CD8-positive, alpha-beta memory T cell (primary cell): Measurements from ENCODE around the gene KEAP1. TPM values are rescaled to one million over a fixed set of nuclear protein-coding genes. Genes with fewer than 3 reads are reported as not detected.
"Not testable (repeated sequence)": the region's sequence is repeated elsewhere in the genome, so short reads cannot be mapped to it uniquely, and the experiment has no call there.

Experiments used
- CTCF ChIA-PET: fragments of 350-600 bp; sonication (Branson Sonifier 250); formaldehyde crosslinking; loops from one replicate; lab custom pipeline; 2021; ENCODE audit warnings: antibody characterized with exemption; lab: Charles Lee
- POLR2A ChIA-PET: fragments of 350-600 bp; sonication (Branson Sonifier 250); formaldehyde crosslinking; loops from one replicate; lab custom pipeline; 2021; ENCODE audit warnings: antibody characterized with exemption; lab: Charles Lee
- DNase-seq, 5 donors: peaks; one replicate each; pipeline versions ENCODE4 v3.0.0 to v3.0.0-alpha.2; 2020 to 2022; ENCODE audit warnings: mixed read lengths in 1 of 5
- H3K27ac ChIP-seq: one replicate; pipeline ENCODE4 v1.7.0; 2013; ENCODE audit warnings: low read depth, mild to moderate bottlenecking, low read length, moderate library complexity
- H3K27me3 ChIP-seq: 2 replicates; pipeline ENCODE4 v1.7.0; 2013; ENCODE audit warnings: low read length, mild to moderate bottlenecking; ENCODE audit not compliant: insufficient read depth, poor library complexity, severe bottlenecking
- H3K36me3 ChIP-seq: 2 replicates; pipeline ENCODE4 v1.7.0; 2013; ENCODE audit warnings: mild to moderate bottlenecking, low read length, moderate library complexity; ENCODE audit not compliant: insufficient read depth
- H3K4me1 ChIP-seq: 2 replicates; pipeline ENCODE4 v1.7.0; 2013; ENCODE audit warnings: mild to moderate bottlenecking, low read length, moderate library complexity; ENCODE audit not compliant: insufficient read depth
- H3K4me3 ChIP-seq: 2 replicates; pipeline ENCODE4 v1.7.0; 2013; ENCODE audit warnings: mild to moderate bottlenecking, low read length
- H3K9me3 ChIP-seq: 2 replicates; pipeline ENCODE4 v1.7.0; 2013; ENCODE audit warnings: mild to moderate bottlenecking, low read length
- H3K27ac Mint-ChIP-seq, 8 donors: one replicate each; pipeline ENCODE4 v1.8.0; 2020 to 2021; ENCODE audit warnings: mixed read lengths in 8 of 8, mild to moderate bottlenecking in 6 of 8, inconsistent platforms in 3 of 8, moderate library complexity in 3 of 8
- H3K27me3 Mint-ChIP-seq, 2 donors: one replicate each; pipeline ENCODE4 v1.8.0; 2020 to 2021; ENCODE audit warnings: mixed read lengths in 2 of 2, mild to moderate bottlenecking in 1 of 2, moderate library complexity in 1 of 2
- H3K36me3 Mint-ChIP-seq, 3 donors: one replicate each; pipeline ENCODE4 v1.8.0; 2020 to 2021; ENCODE audit warnings: mixed read lengths in 3 of 3, inconsistent platforms in 1 of 3, mild to moderate bottlenecking in 1 of 3
- H3K4me1 Mint-ChIP-seq, 3 donors: one replicate each; pipeline ENCODE4 v1.8.0; 2020 to 2021; ENCODE audit warnings: mixed read lengths in 3 of 3, inconsistent platforms in 1 of 3, mild to moderate bottlenecking in 1 of 3
- H3K4me3 Mint-ChIP-seq, 7 donors: one replicate each; pipeline ENCODE4 v1.8.0; 2020 to 2021; ENCODE audit warnings: mixed read lengths in 7 of 7, mild to moderate bottlenecking in 6 of 7, moderate library complexity in 4 of 7, inconsistent platforms in 2 of 7
- H3K9me3 Mint-ChIP-seq, 5 donors: one replicate each; pipeline ENCODE4 v1.8.0; 2020 to 2022; ENCODE audit warnings: mixed read lengths in 5 of 5, mild to moderate bottlenecking in 3 of 5, moderate library complexity in 2 of 5, inconsistent platforms in 1 of 5
- polyA plus RNA-seq: library from polyadenylated mRNA; unstranded; fragments of 300-500 nt; fragmentation: Illumina TruSeq; gene quantifications from one replicate; pipeline ENCODE4 v1.2.3, GENCODE V29; 2021
- total RNA-seq, 2 experiments: library from RNA; stranded (reverse); gene quantifications; one replicate each; pipeline ENCODE4 v1.2.3, GENCODE V29; 2021

KEAP1 gene
- total and polyA plus RNA-seq, 3 experiments from 2014 or later, result 58.3 to 107 (median 101) TPM

GRCh38 chr19:10464456-10464855 lies 38.7 kb downstream of the KEAP1 start:
- Mint-ChIP-seq H3K27ac (no peak overlapping the region), H3K4me1 (peaks cover 2 to 10% (median 5%) of the 10 kb centered on the region in 3 donors), H3K9me3 (no peaks in the 10 kb centered on the region), H3K36me3 (peaks cover 2 to 22% (median 3%) of the 10 kb centered on the region in 3 donors), H3K4me3 (peak overlapping the region in 1 of 7 donors; percentile 27), H3K27me3 (no peaks in the 10 kb centered on the region)
- H3K36me3 ChIP-seq, result no peaks in the 10 kb centered on the region
- POLR2A ChIA-PET, result no interaction called here
- H3K27ac ChIP-seq, result no peak overlapping the region
- no peaks in the 10 kb centered on the region for H3K27me3 ChIP-seq
- DNase-seq, result no peak
- CTCF ChIA-PET, result no interaction called here
- H3K4me3 ChIP-seq, result no peak overlapping the region
- no peaks in the 10 kb centered on the region for H3K9me3 ChIP-seq
- peaks cover 7% of the 10 kb centered on the region for H3K4me1 ChIP-seq

GRCh38 chr19:10462557-10462956 lies 40.6 kb downstream of the KEAP1 start:
- no peaks in the 10 kb centered on the region for H3K9me3 Mint-ChIP-seq
- CTCF ChIA-PET, result interaction anchor here (1.1 to 2.0 kb wide), 2 partner anchors 38 to 204 kb away, joined by 4 to 5 read pairs; no protein-coding TSS in a partner anchor
- peak overlapping the region in 1 of 8 donors; percentile 12 for H3K27ac Mint-ChIP-seq
- H3K4me1 Mint-ChIP-seq, result peaks cover 2 to 10% (median 5%) of the 10 kb centered on the region in 3 donors
- H3K4me1 ChIP-seq, result peaks cover 7% of the 10 kb centered on the region
- no peaks in the 10 kb centered on the region for H3K9me3 ChIP-seq
- no peaks in the 10 kb centered on the region for H3K36me3 ChIP-seq
- DNase-seq, result no peak
- peak overlapping the region in 2 of 7 donors; percentile 50 to 51 for H3K4me3 Mint-ChIP-seq
- peaks cover 2 to 19% (median 3%) of the 10 kb centered on the region in 3 donors for H3K36me3 Mint-ChIP-seq
- no peak overlapping the region for H3K4me3 ChIP-seq
- no peak overlapping the region for H3K27ac ChIP-seq
- H3K27me3 Mint-ChIP-seq, result no peaks in the 10 kb centered on the region
- POLR2A ChIA-PET, result no interaction called here
- H3K27me3 ChIP-seq, result no peaks in the 10 kb centered on the region

- Mint-ChIP-seq H3K4me1 (peaks cover 2 to 10% (median 5%) of the 10 kb centered on the region in 3 donors), H3K36me3 (peaks cover 2 to 18% (median 3%) of the 10 kb centered on the region in 3 donors), H3K27ac (peak overlapping the region in 3 of 8 donors; percentile 45 to 81 (median 46)), H3K4me3 (peak overlapping the region in 4 of 7 donors; percentile 29 to 66 (median 49))
- H3K9me3 ChIP-seq, H3K36me3 ChIP-seq, DNase-seq, H3K27me3 Mint-ChIP-seq, H3K27ac ChIP-seq, POLR2A ChIA-PET, H3K4me3 ChIP-seq, H3K4me1 ChIP-seq, H3K27me3 ChIP-seq, H3K9me3 Mint-ChIP-seq: not testable (repeated sequence)
- CTCF ChIA-PET, result interaction anchor here (1.1 to 2.0 kb wide), 3 partner anchors 11 to 203 kb away, joined by 4 to 6 read pairs (median 5); no protein-coding TSS in a partner anchor
Observed at GRCh38 chr19:10462042-10462441, 41.1 kb downstream of the KEAP1 start.

- Histone ChIP-seq H3K4me3 (peak overlapping the region; percentile 41), H3K36me3 (no peaks in the 10 kb centered on the region), H3K27me3 (no peaks in the 10 kb centered on the region), H3K9me3 (no peaks in the 10 kb centered on the region), H3K27ac (no peak overlapping the region), H3K4me1 (peaks cover 7% of the 10 kb centered on the region)
- H3K27ac Mint-ChIP-seq, result peak overlapping the region in 3 of 8 donors; percentile 45 to 75 (median 47)
- H3K4me1 Mint-ChIP-seq, result peaks cover 2 to 10% (median 5%) of the 10 kb centered on the region in 3 donors
- POLR2A ChIA-PET, result no interaction called here
- peaks cover 0 to 13% (median 0%) of the 10 kb centered on the region in 3 donors for H3K36me3 Mint-ChIP-seq
- CTCF ChIA-PET, result interaction anchor here (1.1 to 2.0 kb wide), 3 partner anchors 12 to 203 kb away, joined by 4 to 6 read pairs (median 5); no protein-coding TSS in a partner anchor
- no peaks in the 10 kb centered on the region for H3K27me3 Mint-ChIP-seq
- H3K9me3 Mint-ChIP-seq, result no peaks in the 10 kb centered on the region
- DNase-seq, result peak; percentile 74 to 85 (median 75)
- peak overlapping the region in 5 of 7 donors; percentile 61 to 73 (median 66) for H3K4me3 Mint-ChIP-seq
Observed at GRCh38 chr19:10461047-10461949, 41.9 kb downstream of the KEAP1 start.

GRCh38 chr19:10460714-10461046 lies 42.5 kb downstream of the KEAP1 start:
- peak overlapping the region in 2 of 7 donors; percentile 32 to 44 for H3K4me3 Mint-ChIP-seq
- no peak for DNase-seq
- H3K36me3 Mint-ChIP-seq, result peaks cover 0 to 16% (median 0%) of the 10 kb centered on the region in 3 donors
- H3K4me3 ChIP-seq, result no peak overlapping the region
- CTCF ChIA-PET, result interaction anchor here (1.3 kb wide), 1 partner anchor 12 kb away, joined by 6 read pairs; no protein-coding TSS in a partner anchor
- POLR2A ChIA-PET, result no interaction called here
- H3K27ac Mint-ChIP-seq, result peak overlapping the region in 3 of 8 donors; percentile 45 to 75 (median 47)
- peaks cover 2 to 10% (median 5%) of the 10 kb centered on the region in 3 donors for H3K4me1 Mint-ChIP-seq
- no peaks in the 10 kb centered on the region for H3K27me3 Mint-ChIP-seq
- peaks cover 7% of the 10 kb centered on the region for H3K4me1 ChIP-seq
- H3K36me3 ChIP-seq, result no peaks in the 10 kb centered on the region
- H3K9me3 Mint-ChIP-seq, result no peaks in the 10 kb centered on the region
- no peaks in the 10 kb centered on the region for H3K27me3 ChIP-seq
- no peak overlapping the region for H3K27ac ChIP-seq
- no peaks in the 10 kb centered on the region for H3K9me3 ChIP-seq

- H3K4me3 ChIP-seq, H3K4me3 Mint-ChIP-seq, H3K4me1 ChIP-seq, H3K27ac ChIP-seq, H3K27me3 ChIP-seq, H3K9me3 Mint-ChIP-seq, CTCF ChIA-PET, H3K36me3 ChIP-seq, H3K36me3 Mint-ChIP-seq, DNase-seq, H3K27me3 Mint-ChIP-seq, POLR2A ChIA-PET, H3K9me3 ChIP-seq: not testable (repeated sequence)
- H3K4me1 Mint-ChIP-seq, result peaks cover 2 to 10% (median 5%) of the 10 kb centered on the region in 3 donors
- peak overlapping the region in 1 of 8 donors; percentile 36 for H3K27ac Mint-ChIP-seq
Observed at GRCh38 chr19:10458733-10459132, 44.4 kb downstream of the KEAP1 start.

- no peak overlapping the region for H3K4me3 ChIP-seq
- H3K27ac ChIP-seq, result no peak overlapping the region
- Mint-ChIP-seq H3K9me3 (no peaks in the 10 kb centered on the region), H3K4me1 (peaks cover 0 to 9% (median 4%) of the 10 kb centered on the region in 3 donors), H3K36me3 (peaks cover 0 to 11% (median 5%) of the 10 kb centered on the region in 3 donors), H3K4me3 (no peak overlapping the region), H3K27me3 (peaks cover 0 to 2% of the 10 kb centered on the region in 2 donors), H3K27ac (no peak overlapping the region)
- H3K9me3 ChIP-seq, result no peaks in the 10 kb centered on the region
- no peak for DNase-seq
- ChIA-PET POLR2A (interaction anchor here (0.7 kb wide), 1 partner anchor 242 kb away, joined by 4 read pairs; no protein-coding TSS in a partner anchor), CTCF (interaction anchor here (1.4 kb wide), 1 partner anchor 18 kb away, joined by 5 read pairs; no protein-coding TSS in a partner anchor)
- H3K4me1 ChIP-seq, result no peaks in the 10 kb centered on the region
- H3K36me3 ChIP-seq, result no peaks in the 10 kb centered on the region
- no peaks in the 10 kb centered on the region for H3K27me3 ChIP-seq
Observed at GRCh38 chr19:10454267-10454666, 48.9 kb downstream of the KEAP1 start.
